Keratinocyte (primary cell): ENCODE measurements around the gene SAMD4A. TPM values are rescaled to one million over a fixed set of nuclear protein-coding genes. Genes with fewer than 3 reads are reported as not detected.

Source experiments
- DNase-seq: peaks from one replicate; pipeline ENCODE4 v3.0.0-alpha.2; 2011; ENCODE audit warnings: low read depth, missing footprints, low spot score
- FAIRE-seq: peaks from 2 replicates; lab custom pipeline; 2011; peaks lifted over from hg19 to GRCh38; lab: Jason Lieb, UNC
- H2AFZ ChIP-seq: 2 replicates; pipeline ENCODE4 v1.6.0; 2012; ENCODE audit warnings: low read length, control low read depth, inconsistent platforms; ENCODE audit not compliant: control insufficient read depth
- H3K27ac ChIP-seq: 2 replicates; pipeline ENCODE4 v1.5.1; 2011; ENCODE audit warnings: low read length; ENCODE audit not compliant: control insufficient read depth, insufficient read depth
- H3K27me3 ChIP-seq: 3 replicates; pipeline ENCODE4 v1.6.0; 2011; ENCODE audit warnings: low read length; ENCODE audit not compliant: control insufficient read depth, insufficient read depth; ENCODE audit errors: extremely low read depth
- H3K36me3 ChIP-seq, 2 experiments: 2 replicates in 1 of 2; 3 replicates in 1 of 2; pipeline ENCODE4 v1.5.1; 2011; ENCODE audit warnings: low read length in 2 of 2, mild to moderate bottlenecking in 1 of 2; ENCODE audit not compliant: control insufficient read depth in 2 of 2, insufficient read depth in 2 of 2; ENCODE audit errors: extremely low read depth in 1 of 2
- H3K4me1 ChIP-seq: 3 replicates; pipeline ENCODE4 v1.5.1; 2011; ENCODE audit warnings: low read length; ENCODE audit not compliant: control insufficient read depth, insufficient read depth; ENCODE audit errors: extremely low read depth
- H3K4me2 ChIP-seq: 3 replicates; pipeline ENCODE4 v1.6.0; 2011; ENCODE audit warnings: low read depth, low read length; ENCODE audit not compliant: control insufficient read depth, insufficient read depth; ENCODE audit errors: extremely low read depth
- H3K4me3 ChIP-seq, 3 experiments: fragments of 200-600 bp in 1 of 3; sonication (generic) in 1 of 3; 2 replicates in 2 of 3; 3 replicates in 1 of 3; pipeline ENCODE4 v1.5.1; 2011 to 2016; ENCODE audit warnings: low read length in 3 of 3, mild to moderate bottlenecking in 3 of 3, control low read depth in 2 of 3, inconsistent platforms in 1 of 3, low read depth in 1 of 3, mixed read lengths in 1 of 3, mixed run types in 1 of 3, moderate library complexity in 1 of 3; ENCODE audit not compliant: control insufficient read depth in 2 of 3, insufficient read depth in 2 of 3; ENCODE audit errors: extremely low read depth in 1 of 3
- H3K79me2 ChIP-seq: 2 replicates; pipeline ENCODE4 v1.6.0; 2012; ENCODE audit warnings: low read length; ENCODE audit not compliant: control insufficient read depth, insufficient read depth
- H3K9ac ChIP-seq: 3 replicates; pipeline ENCODE4 v1.6.0; 2011; ENCODE audit warnings: low read length; ENCODE audit not compliant: control insufficient read depth, insufficient read depth; ENCODE audit errors: extremely low read depth
- H3K9me1 ChIP-seq: 3 replicates; pipeline ENCODE4 v1.6.0; 2011; ENCODE audit warnings: low read length; ENCODE audit not compliant: control insufficient read depth, insufficient read depth; ENCODE audit errors: extremely low read depth
- H3K9me3 ChIP-seq: 2 replicates; pipeline ENCODE4 v1.5.1; 2012; ENCODE audit warnings: low read depth, low read length; ENCODE audit not compliant: control insufficient read depth
- H4K20me1 ChIP-seq: 3 replicates; pipeline ENCODE4 v1.6.0; 2011; ENCODE audit warnings: low read length; ENCODE audit not compliant: control insufficient read depth, insufficient read depth; ENCODE audit errors: extremely low read depth
- EZH2 ChIP-seq: IDR thresholded peaks from one replicate; pipeline ENCODE4 v1.6.1; 2012; ENCODE audit warnings: inconsistent platforms, mild to moderate bottlenecking, low read length, moderate library complexity
- dilution Hi-C: fragments of 300-500 bp; cut with MboI; formaldehyde crosslinking; loops from one replicate; pipeline ENCODE4 v1.7.0; 2020; ENCODE audit warnings: low sequenced_read_pairs; ENCODE audit not compliant: extremely low pct_ligation_motif_present
- polyA plus RNA-seq, 5 experiments: library from polyadenylated mRNA; depleted of rRNA in 3 of 5; stranded (reverse) in 3 of 5; stranded (forward) in 1 of 5; unstranded in 1 of 5; fragments of >200 nt; gene quantifications; 1 replicate in 1 of 5; 2 replicates in 3 of 5; 3 replicates in 1 of 5; pipeline versions ENCODE4 v1.2.1 to v1.2.3, GENCODE V29; 2011 to 2012; ENCODE audit warnings: missing spikeins in 2 of 5, low read depth in 1 of 5, low replicate concordance in 1 of 5
- TF ChIP-seq, protein P1 (sequence below), 3 experiments: IDR thresholded peaks in 1 of 3; conservative IDR thresholded peaks in 1 of 3; optimal IDR thresholded peaks in 1 of 3; 2 replicates in 2 of 3; 3 replicates in 1 of 3; pipeline versions ENCODE3 to v1.5.1; 2011; ENCODE audit warnings: low read length in 3 of 3, mild to moderate bottlenecking in 3 of 3, moderate library complexity in 2 of 3, control low read depth in 1 of 3, inconsistent platforms in 1 of 3; ENCODE audit not compliant: insufficient read depth in 2 of 3; ENCODE audit errors: extremely low read depth in 1 of 3

Gene SAMD4A
- polyA plus RNA-seq, 1 donor (not counting 4 experiments of a cell fraction or from before 2014, with no cell fraction given), result 16.2 TPM

DNA sequence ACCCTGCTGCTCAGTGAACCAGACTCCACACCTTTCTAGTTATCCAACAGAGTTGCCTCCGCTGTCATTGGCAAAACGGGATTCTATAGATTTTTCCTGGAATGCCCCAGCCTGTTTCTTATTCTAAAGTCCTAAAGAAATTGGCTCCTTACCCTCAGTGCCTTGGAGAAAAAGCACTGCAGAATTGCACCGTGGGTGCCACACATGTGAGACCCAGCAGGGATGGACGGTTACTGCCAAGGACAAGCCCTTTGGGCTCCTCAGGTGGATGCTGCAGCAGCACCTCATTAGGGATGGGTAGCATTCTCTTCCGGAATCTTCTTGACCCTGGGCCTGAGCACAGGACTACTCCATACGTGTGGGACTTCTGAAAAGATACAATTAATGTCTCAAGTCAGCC lies 214.2 kb downstream of the SAMD4A start:
- Histone ChIP-seq H3K4me3 (no peak overlapping the region), H3K9me3 (no peaks in the 10 kb centered on the region), H3K4me1 (peaks cover 10% of the 10 kb centered on the region), H3K79me2 (no peaks in the 10 kb centered on the region), H3K36me3 (peaks cover 43 to 54% of the 10 kb centered on the region in 2 experiments), H3K4me2 (no peak overlapping the region), H3K9ac (no peak overlapping the region), H3K9me1 (no peaks in the 10 kb centered on the region), H4K20me1 (no peaks in the 10 kb centered on the region), H3K27me3 (no peaks in the 10 kb centered on the region), H2AFZ (no peak overlapping the region), H3K27ac (no peak overlapping the region)
- no peak for TF ChIP-seq EZH2
- TF ChIP-seq, protein P1, sequence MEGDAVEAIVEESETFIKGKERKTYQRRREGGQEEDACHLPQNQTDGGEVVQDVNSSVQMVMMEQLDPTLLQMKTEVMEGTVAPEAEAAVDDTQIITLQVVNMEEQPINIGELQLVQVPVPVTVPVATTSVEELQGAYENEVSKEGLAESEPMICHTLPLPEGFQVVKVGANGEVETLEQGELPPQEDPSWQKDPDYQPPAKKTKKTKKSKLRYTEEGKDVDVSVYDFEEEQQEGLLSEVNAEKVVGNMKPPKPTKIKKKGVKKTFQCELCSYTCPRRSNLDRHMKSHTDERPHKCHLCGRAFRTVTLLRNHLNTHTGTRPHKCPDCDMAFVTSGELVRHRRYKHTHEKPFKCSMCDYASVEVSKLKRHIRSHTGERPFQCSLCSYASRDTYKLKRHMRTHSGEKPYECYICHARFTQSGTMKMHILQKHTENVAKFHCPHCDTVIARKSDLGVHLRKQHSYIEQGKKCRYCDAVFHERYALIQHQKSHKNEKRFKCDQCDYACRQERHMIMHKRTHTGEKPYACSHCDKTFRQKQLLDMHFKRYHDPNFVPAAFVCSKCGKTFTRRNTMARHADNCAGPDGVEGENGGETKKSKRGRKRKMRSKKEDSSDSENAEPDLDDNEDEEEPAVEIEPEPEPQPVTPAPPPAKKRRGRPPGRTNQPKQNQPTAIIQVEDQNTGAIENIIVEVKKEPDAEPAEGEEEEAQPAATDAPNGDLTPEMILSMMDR (optimal IDR thresholded peaks at IDR 0.05 in 1 of 3, IDR thresholded peaks at IDR 0.05 in 1 of 3, conservative IDR thresholded peaks at IDR 0.05 in 1 of 3; ENCODE audit: extremely low read depth in 1 of 3, insufficient read depth in 2 of 3, low read length in 3 of 3), result no peak
- FAIRE-seq, result no peak
- dilution Hi-C loops, result no loop called here
- DNase-seq, result no peak

DNA sequence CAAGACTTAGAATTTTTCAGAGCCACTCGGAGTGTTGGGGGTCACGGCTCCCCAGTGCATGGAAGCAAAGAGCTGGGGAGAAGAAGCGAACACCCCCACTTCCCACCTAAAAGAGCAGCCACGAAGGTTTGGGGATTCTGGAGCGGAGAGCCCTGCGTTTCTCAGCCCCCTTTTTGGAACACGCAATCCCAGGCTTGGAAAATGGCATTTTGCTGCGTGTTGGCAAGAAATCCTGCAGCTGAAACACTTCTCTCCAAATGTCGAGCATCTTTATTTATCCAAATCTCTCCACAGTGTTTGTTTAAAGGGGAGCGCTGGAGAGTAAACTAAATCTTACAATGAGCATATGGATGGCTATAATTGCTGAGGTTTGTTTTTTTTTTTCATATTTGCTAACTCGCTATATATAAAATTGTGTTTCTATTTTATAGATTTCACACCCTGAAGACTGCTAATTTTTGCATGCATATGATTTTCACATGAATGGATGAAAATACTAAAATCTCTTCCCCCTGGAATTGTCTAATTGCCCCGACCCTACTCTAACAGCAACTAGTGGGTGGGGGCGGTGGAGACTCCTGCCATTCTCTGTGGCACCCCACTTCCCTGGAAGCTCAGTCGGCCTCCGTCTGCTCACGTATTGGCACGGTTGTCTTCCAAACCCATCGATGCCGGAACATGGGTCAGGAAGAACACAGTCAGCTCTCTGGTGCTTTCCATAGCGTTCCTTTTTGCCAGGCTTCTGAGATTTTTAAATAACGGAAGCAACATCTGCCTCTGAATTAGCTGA lies 215.2 kb downstream of the SAMD4A start:
- no peaks in the 10 kb centered on the region for H3K79me2 ChIP-seq
- no peak for DNase-seq
- H3K27ac ChIP-seq, result no peak overlapping the region
- no peaks in the 10 kb centered on the region for H3K9me1 ChIP-seq
- TF ChIP-seq EZH2, result no peak
- TF ChIP-seq, protein P1 (optimal IDR thresholded peaks at IDR 0.05 in 1 of 3, IDR thresholded peaks at IDR 0.05 in 1 of 3, conservative IDR thresholded peaks at IDR 0.05 in 1 of 3; ENCODE audit: extremely low read depth in 1 of 3, insufficient read depth in 2 of 3, low read length in 3 of 3), result no peak
- no peaks in the 10 kb centered on the region for H3K4me1 ChIP-seq
- no peaks in the 10 kb centered on the region for H4K20me1 ChIP-seq
- dilution Hi-C loops, result no loop called here
- FAIRE-seq, result no peak
- no peaks in the 10 kb centered on the region for H3K27me3 ChIP-seq
- peaks cover 48 to 57% of the 10 kb centered on the region in 2 experiments for H3K36me3 ChIP-seq
- no peak overlapping the region for H3K4me3 ChIP-seq
- H3K4me2 ChIP-seq, result no peak overlapping the region
- H3K9ac ChIP-seq, result no peak overlapping the region
- H2AFZ ChIP-seq, result no peak overlapping the region
- no peaks in the 10 kb centered on the region for H3K9me3 ChIP-seq
